NB4 (cell line): ENCODE measurements around the gene POC1A.

Experiments used
- DNase-seq: peaks from one replicate; pipeline ENCODE4 v3.0.0; 2010; ENCODE audit warnings: low read depth
- H3K4me3 ChIP-seq: one replicate; pipeline ENCODE4 v1.5.1; 2011; ENCODE audit warnings: mild to moderate bottlenecking, low read depth, low read length, moderate library complexity
- MYC ChIP-seq: IDR thresholded peaks from 2 replicates; pipeline ENCODE4 v1.6.1; 2011; ENCODE audit warnings: low read depth, low read length
- POLR2A ChIP-seq: IDR thresholded peaks from 2 replicates; pipeline ENCODE4 v1.6.1; 2011; ENCODE audit warnings: mild to moderate bottlenecking; ENCODE audit not compliant: insufficient read length; ENCODE audit errors: extremely low read depth
- TF ChIP-seq, protein P1 (sequence below): IDR thresholded peaks from 2 replicates; pipeline ENCODE4 v1.6.1; 2011; ENCODE audit warnings: low read depth, low read length
- TF ChIP-seq, protein P2 (sequence below): IDR thresholded peaks from one replicate; pipeline ENCODE4 v1.5.1; 2012; ENCODE audit warnings: low read depth, low read length

POC1A gene

DNA sequence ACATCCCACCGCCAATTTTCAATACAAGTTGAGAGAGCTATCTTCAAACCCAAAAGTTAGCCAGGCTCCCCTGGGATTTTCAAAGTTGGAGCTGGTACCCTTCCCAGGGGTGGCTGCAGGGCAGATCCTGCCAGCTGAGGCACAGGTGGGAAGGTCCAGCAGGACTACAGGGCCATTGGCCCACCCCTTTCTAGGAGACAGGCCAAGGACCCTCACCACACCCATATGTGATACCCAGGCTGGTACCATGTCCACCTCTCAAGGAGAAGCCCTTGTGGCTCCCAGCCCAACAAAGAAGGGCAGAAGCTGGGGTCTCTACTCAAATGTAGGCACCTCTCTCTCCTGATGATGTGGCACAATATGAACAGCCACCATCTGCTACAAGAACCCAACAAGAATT lies 8.0 kb downstream of the POC1A start:
- TF ChIP-seq POLR2A (no peak), MYC (no peak)
- TF ChIP-seq, protein P1, sequence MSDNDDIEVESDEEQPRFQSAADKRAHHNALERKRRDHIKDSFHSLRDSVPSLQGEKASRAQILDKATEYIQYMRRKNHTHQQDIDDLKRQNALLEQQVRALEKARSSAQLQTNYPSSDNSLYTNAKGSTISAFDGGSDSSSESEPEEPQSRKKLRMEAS: no peak
- TF ChIP-seq, protein P2, sequence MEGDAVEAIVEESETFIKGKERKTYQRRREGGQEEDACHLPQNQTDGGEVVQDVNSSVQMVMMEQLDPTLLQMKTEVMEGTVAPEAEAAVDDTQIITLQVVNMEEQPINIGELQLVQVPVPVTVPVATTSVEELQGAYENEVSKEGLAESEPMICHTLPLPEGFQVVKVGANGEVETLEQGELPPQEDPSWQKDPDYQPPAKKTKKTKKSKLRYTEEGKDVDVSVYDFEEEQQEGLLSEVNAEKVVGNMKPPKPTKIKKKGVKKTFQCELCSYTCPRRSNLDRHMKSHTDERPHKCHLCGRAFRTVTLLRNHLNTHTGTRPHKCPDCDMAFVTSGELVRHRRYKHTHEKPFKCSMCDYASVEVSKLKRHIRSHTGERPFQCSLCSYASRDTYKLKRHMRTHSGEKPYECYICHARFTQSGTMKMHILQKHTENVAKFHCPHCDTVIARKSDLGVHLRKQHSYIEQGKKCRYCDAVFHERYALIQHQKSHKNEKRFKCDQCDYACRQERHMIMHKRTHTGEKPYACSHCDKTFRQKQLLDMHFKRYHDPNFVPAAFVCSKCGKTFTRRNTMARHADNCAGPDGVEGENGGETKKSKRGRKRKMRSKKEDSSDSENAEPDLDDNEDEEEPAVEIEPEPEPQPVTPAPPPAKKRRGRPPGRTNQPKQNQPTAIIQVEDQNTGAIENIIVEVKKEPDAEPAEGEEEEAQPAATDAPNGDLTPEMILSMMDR: no peak
- DNase-seq: no peak
- no peak overlapping the region for H3K4me3 ChIP-seq

DNA sequence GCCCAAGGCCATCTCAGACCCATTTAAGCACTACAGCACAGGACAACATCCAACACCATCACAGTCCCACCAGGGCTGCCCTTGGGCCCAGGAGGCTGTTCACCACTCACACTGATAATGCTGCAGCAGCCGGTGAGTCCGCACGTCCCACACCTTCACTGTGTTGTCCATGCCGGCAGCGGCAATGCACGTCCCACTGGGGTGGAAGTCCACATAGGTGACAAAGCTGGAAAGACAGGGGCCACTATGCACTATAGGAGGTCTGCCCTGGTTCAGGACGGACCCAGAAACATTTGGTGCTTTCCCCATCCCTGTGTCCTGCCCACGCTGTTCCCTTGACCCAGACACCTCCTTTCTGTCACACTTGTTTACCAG lies 8.5 kb downstream of the POC1A start:
- TF ChIP-seq, protein P1: no peak
- TF ChIP-seq MYC (no peak), POLR2A (no peak)
- TF ChIP-seq, protein P2: no peak
- no peak for DNase-seq
- no peak overlapping the region for H3K4me3 ChIP-seq

DNA sequence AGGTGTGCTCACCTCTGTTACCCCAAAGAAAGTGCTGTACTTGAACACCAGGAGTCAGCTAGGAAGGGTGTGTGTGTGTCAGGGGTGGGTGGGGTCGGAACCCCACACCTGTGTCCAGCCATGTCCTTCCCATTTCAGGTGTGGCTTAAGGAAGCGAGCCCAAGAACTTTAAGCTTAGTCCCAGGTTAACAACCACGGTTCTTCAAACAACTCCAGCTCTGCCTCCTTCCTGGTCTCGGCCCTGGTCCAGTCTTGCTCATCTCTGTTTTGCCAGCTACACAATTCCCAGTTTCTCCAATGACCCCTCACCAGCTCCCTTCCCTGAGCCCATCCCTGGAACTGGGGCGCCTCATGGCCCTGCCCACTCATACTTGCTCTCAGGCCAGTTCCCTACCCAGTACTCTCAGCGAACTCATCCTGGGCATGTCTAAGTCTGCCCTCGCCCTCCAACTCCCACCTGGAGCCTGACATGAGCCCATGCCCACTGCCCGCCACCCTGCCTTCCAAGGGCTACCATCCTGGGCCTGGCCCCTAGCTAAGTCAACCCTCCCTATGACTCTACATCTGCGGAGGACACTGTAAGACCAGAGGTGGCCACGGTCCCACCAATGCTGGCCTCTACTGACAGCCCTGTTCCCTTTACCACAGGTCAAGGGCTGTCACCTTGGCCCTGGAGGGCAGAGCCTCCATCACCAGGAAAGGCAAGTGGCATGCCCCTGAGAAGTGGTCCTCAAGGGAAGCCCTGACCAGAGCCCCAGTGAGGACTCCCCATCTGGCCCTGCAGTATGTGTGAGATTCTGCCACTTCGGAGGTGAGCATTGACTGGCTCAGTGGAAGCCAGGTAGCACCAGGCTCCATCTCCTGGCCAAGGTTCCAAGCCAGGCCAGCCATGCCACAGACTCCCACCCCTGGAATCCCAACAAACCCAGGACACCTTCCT lies 9.2 kb downstream of the POC1A start:
- no peak for DNase-seq
- TF ChIP-seq MYC (no peak), POLR2A (no peak)
- TF ChIP-seq, protein P1: no peak
- TF ChIP-seq, protein P2: no peak
- H3K4me3 ChIP-seq: no peak overlapping the region

DNA sequence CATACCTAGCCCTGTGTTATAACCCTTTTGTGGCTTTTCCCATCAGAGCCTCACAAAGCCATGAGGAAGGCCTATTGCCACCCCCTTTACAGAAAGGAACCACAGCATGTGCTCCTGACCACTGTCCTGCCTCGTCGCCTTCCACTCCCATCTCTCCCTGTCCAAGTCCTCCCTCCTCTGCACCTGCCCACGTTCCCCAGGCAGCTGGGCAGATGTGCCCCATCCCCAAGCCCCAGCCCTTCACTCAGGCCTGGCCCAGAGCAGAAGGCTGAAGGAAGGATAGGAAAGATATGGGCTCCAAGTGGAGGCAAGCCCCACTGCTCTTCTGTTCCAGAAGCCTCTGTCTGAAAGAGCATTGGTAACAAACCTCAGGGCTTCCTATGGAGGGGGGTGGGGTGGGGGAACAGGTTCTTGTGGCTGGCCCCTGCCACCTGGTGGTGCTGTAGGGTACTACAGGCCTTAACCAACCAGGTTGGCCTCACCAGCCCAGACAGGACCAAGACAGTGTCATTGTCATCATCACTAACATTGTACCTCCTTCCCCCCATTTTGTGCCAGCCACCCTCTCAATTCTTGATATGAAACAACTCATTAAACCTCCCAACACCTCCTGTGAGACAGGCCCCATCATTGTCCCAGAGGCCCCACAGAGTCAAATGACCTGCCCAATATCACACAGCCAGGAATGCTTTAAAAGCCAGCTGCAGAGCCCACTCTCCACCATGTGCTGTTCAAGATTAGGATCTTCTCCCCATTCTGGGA lies 10.0 kb downstream of the POC1A start:
- no peak overlapping the region for H3K4me3 ChIP-seq
- TF ChIP-seq MYC: no peak
- TF ChIP-seq, protein P1: no peak
- TF ChIP-seq, protein P2: peak; percentile 66
- TF ChIP-seq POLR2A: no peak
- DNase-seq: peak; percentile 84

DNA sequence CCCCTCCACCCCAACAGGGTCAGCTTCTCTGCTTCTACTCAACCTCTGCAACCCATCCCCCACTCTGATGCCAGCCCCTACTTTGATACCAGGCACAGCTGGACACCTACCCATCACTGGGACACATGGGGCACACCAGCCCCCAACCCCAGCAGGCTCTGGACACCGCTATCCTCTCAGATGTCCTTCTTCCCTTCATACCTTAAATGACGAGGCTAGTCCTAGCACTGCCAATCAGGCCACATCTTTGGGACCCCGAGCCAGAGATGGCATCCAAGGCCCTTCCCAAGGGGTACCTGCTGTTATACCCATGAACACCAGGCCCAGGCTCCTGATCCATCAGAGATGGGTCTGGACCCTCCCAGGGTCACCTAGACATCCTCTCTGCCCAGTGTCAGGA lies 10.6 kb downstream of the POC1A start:
- TF ChIP-seq, protein P2: no peak
- no peak for TF ChIP-seq POLR2A
- TF ChIP-seq, protein P1: no peak
- no peak for TF ChIP-seq MYC
- H3K4me3 ChIP-seq: no peak overlapping the region
- DNase-seq: no peak
